C4-2B (cell line): Measurements from ENCODE around the gene ATXN1.

Experiments
- CTCF ChIP-seq: fragments of 450-650 bp; conservative IDR thresholded peaks from 2 replicates; pipeline ENCODE4 v1.5.1; 2017; ENCODE audit warnings: mild to moderate bottlenecking
- ZFX ChIP-seq: fragments of 450-650 bp; IDR thresholded peaks from 2 replicates; pipeline ENCODE4 v1.6.1; 2017

- no peak for TF ChIP-seq CTCF
- TF ChIP-seq ZFX: no peak
Observed at GRCh38 chr6:16319813-16320532, 441.3 kb downstream of the ATXN1 start.
